Measurements from ENCODE around the gene HSPA14.

Gene HSPA14

GRCh38 chr10:14917827-14918226, 79.7 kb downstream of the HSPA14 start:
- H3K27ac ChIP-seq, result no peak overlapping the region
- TF ChIP-seq CTCF (conservative IDR thresholded peaks at IDR 0.05), result no peak

- H3K27ac ChIP-seq, result no peak overlapping the region
- no peak for TF ChIP-seq CTCF (conservative IDR thresholded peaks at IDR 0.05)
Observed at GRCh38 chr10:14918964-14919363, 80.9 kb downstream of the HSPA14 start.
